ENCODE results near the gene CSDE1. TPM values are rescaled to one million over a fixed set of nuclear protein-coding genes. Genes with fewer than 3 reads are reported as not detected.

CSDE1 gene
- total and polyA plus RNA-seq, 11 donors, result 177 to 1,317 (median 871) TPM

DNA sequence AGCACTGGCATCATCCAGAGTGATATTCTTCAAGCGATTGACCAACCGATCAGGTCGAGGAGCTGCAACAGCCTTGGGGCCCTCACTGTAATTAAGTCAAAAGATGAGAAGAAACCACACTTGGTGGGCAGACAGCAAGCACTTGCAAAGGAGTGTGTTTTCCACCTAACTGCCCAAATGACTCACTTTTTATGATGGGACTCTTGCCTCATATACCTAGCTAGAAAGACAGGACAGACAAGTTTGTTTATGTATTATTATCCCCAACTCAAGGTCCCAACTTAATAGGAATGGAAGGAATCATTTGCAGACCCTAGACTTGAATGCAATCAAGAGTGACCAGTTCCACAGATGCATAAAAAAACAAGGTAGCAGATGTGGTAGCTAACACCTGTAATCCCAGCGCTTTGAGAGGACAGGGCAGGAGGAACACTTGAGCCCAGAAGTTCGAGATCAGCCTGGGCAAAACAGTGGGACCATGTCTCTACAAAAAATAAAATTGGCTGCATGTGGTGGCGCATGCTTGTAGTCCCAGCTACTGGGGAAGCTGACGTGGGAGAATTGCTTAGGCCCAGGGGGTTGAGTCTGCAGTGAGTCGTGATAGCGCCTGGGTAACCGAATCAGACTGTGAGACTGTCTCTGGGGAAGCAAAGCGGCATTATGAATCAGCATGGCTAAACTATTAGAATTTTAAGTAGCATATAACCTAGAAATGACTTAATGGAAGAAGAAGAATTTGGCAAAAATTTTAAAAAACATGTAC is 38.9 kb downstream of the CSDE1 start:
- Histone ChIP-seq H3K27ac (no peak overlapping the region), H3K4me3 (no peak overlapping the region), H3K9me3 (no peaks in the 10 kb centered on the region), H3K27me3 (no peaks in the 10 kb centered on the region), H3K36me3 (peaks cover 0 to 82% (median 72%) of the 10 kb centered on the region in 9 donors), H3K4me1 (peaks cover 0 to 33% (median 23%) of the 10 kb centered on the region in 12 donors)
- intact Hi-C loops (cut with DNase I), result loop anchor here in 5 of 10 donors (5.0 to 10.0 kb wide), 6 partner anchors 33 to 372 kb away; partner anchors contain the start of genes BCAS2 (in 3 of the 5) and CSDE1 (in 2 of the 5)
- no peak for ATAC-seq
- no peak for DNase-seq
- 90 to 94% (median 93%) methylated on average over 11 of the region's 11 CpGs for WGBS, 4 donors
- TF ChIP-seq, protein P1, sequence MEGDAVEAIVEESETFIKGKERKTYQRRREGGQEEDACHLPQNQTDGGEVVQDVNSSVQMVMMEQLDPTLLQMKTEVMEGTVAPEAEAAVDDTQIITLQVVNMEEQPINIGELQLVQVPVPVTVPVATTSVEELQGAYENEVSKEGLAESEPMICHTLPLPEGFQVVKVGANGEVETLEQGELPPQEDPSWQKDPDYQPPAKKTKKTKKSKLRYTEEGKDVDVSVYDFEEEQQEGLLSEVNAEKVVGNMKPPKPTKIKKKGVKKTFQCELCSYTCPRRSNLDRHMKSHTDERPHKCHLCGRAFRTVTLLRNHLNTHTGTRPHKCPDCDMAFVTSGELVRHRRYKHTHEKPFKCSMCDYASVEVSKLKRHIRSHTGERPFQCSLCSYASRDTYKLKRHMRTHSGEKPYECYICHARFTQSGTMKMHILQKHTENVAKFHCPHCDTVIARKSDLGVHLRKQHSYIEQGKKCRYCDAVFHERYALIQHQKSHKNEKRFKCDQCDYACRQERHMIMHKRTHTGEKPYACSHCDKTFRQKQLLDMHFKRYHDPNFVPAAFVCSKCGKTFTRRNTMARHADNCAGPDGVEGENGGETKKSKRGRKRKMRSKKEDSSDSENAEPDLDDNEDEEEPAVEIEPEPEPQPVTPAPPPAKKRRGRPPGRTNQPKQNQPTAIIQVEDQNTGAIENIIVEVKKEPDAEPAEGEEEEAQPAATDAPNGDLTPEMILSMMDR (IDR thresholded peaks at IDR 0.05), result no peak
- TF ChIP-seq POLR2A (IDR thresholded peaks at IDR 0.05), result no peak

GRCh38 chr1:114716304-114717170 is 41.2 kb downstream of the CSDE1 start, which contains the start of gene NRAS:
Gene NRAS, minus strand, starts transcription at chr1:114716771. Its CDS starts 611 bp downstream, at chr1:114716160.
- 0 to 1% (median 1%) methylated on average over 37 to 38 of the region's 38 CpGs for WGBS, 4 donors
- peak; percentile 95 to 97 (median 96) for DNase-seq
- intact Hi-C loops (cut with DNase I), result loop anchor here in 7 of 10 donors (2.0 to 10.0 kb wide), 11 partner anchors 34 to 369 kb away; partner anchors contain the start of genes BCAS2 (in 5 of the 7), CSDE1 (in 3 of the 7) and SIKE1 (in 1 of the 7)
- Histone ChIP-seq H3K27me3 (no peaks in the 10 kb centered on the region), H3K36me3 (peaks cover 0 to 82% (median 72%) of the 10 kb centered on the region in 9 donors), H3K27ac (peak within 1 kb of the TSS; percentile 37 to 96 (median 88)), H3K4me3 (peak within 1 kb of the TSS; percentile 61 to 94 (median 83)), H3K9me3 (no peaks in the 10 kb centered on the region), H3K4me1 (peaks cover 0 to 38% (median 19%) of the 10 kb centered on the region in 12 donors)
- peak; percentile 98 to 100 (median 100) for ATAC-seq
- TF ChIP-seq, protein P1 (IDR thresholded peaks at IDR 0.05), result no peak
- TF ChIP-seq POLR2A (IDR thresholded peaks at IDR 0.05), result peak in 1 of 2 donors; percentile 57

GRCh38 chr1:114715952-114716303 is 41.9 kb downstream of the CSDE1 start:
- no peaks in the 10 kb centered on the region for H3K9me3 ChIP-seq
- intact Hi-C loops (cut with DNase I), result loop anchor here in 7 of 10 donors (2.0 to 10.0 kb wide), 11 partner anchors 35 to 369 kb away; partner anchors contain the start of genes BCAS2 (in 5 of the 7), CSDE1 (in 3 of the 7) and SIKE1 (in 1 of the 7)
- peaks cover 0 to 38% (median 19%) of the 10 kb centered on the region in 12 donors for H3K4me1 ChIP-seq
- no peaks in the 10 kb centered on the region for H3K27me3 ChIP-seq
- peaks cover 0 to 82% (median 72%) of the 10 kb centered on the region in 9 donors for H3K36me3 ChIP-seq
- 29 to 37% (median 33%) methylated on average over 4 of the region's 4 CpGs for WGBS, 4 donors
- TF ChIP-seq POLR2A (IDR thresholded peaks at IDR 0.05), result no peak
- TF ChIP-seq, protein P1 (IDR thresholded peaks at IDR 0.05), result no peak
- peak overlapping the region; percentile 61 to 94 (median 83) for H3K4me3 ChIP-seq
- DNase-seq (no peak), ATAC-seq (peak in 1 of 4 donors; percentile 8)
- H3K27ac ChIP-seq, result peak overlapping the region; percentile 37 to 96 (median 88)

Measured in heart left ventricle (tissue), 16 donors.